C4-2B (cell line): ENCODE measurements around the gene ZNF284.
"Not testable (repeated sequence)": the region's sequence is repeated elsewhere in the genome, so short reads cannot be mapped to it uniquely, and the experiment has no call there.

Source experiments
- H3K27ac ChIP-seq: fragments of 450-650 bp; 2 replicates; pipeline ENCODE4 v1.5.1; 2017
- ZFX ChIP-seq: fragments of 450-650 bp; IDR thresholded peaks from 2 replicates; pipeline ENCODE4 v1.6.1; 2017
- TF ChIP-seq, protein P1 (sequence below): fragments of 450-650 bp; conservative IDR thresholded peaks from 2 replicates; pipeline ENCODE4 v1.5.1; 2017; ENCODE audit warnings: mild to moderate bottlenecking

Gene ZNF284

DNA sequence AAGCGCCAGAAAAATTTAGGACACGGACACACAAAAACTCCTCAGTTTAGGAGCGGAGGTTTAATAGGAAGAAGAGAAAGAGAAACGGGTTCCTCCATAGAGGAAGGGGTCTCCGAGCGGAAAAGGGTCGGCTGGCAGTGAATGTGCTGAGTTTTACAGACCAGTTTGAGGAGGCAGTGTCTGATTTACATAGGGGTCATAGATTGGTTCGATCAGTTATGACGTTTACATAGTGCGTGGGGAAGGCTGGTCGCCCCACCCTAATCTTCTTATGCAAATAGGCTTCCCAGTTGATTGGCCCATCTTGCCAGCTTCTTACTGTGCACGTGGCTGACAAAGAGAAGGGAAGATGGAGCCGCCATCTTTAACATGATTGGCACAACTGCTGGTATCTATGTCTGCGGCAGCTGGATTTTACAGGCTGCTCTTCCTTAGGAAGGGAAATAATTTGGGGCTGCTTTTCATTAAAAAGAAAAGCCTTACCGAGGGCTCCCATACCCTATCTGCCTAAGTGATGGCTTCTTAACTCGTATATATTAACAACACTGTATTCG is 40.0 kb downstream of the ZNF284 start:
- TF ChIP-seq, protein P1, sequence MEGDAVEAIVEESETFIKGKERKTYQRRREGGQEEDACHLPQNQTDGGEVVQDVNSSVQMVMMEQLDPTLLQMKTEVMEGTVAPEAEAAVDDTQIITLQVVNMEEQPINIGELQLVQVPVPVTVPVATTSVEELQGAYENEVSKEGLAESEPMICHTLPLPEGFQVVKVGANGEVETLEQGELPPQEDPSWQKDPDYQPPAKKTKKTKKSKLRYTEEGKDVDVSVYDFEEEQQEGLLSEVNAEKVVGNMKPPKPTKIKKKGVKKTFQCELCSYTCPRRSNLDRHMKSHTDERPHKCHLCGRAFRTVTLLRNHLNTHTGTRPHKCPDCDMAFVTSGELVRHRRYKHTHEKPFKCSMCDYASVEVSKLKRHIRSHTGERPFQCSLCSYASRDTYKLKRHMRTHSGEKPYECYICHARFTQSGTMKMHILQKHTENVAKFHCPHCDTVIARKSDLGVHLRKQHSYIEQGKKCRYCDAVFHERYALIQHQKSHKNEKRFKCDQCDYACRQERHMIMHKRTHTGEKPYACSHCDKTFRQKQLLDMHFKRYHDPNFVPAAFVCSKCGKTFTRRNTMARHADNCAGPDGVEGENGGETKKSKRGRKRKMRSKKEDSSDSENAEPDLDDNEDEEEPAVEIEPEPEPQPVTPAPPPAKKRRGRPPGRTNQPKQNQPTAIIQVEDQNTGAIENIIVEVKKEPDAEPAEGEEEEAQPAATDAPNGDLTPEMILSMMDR: no peak
- no peak for TF ChIP-seq ZFX
- H3K27ac ChIP-seq: no peak overlapping the region

DNA sequence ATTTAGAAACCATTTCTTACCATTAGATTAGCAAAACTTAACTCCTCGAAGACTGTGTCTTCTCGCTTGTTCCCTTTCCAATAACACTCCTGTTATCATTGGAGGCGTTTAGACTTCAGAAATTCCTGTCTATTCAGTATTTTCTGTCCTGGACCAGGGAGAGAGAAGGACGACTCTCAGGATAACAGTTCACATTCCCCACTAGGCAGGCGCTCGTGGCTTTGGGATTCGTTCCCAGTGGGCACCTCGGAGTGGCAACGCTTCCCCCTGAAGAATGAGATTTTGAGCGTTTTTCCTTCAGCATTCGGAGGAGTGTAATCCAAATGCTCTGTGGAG is 40.8 kb downstream of the ZNF284 start:
- H3K27ac ChIP-seq: peak overlapping the region; percentile 59; the same call in 1 of the 2 replicates
- TF ChIP-seq ZFX: no peak
- TF ChIP-seq, protein P1: no peak

DNA sequence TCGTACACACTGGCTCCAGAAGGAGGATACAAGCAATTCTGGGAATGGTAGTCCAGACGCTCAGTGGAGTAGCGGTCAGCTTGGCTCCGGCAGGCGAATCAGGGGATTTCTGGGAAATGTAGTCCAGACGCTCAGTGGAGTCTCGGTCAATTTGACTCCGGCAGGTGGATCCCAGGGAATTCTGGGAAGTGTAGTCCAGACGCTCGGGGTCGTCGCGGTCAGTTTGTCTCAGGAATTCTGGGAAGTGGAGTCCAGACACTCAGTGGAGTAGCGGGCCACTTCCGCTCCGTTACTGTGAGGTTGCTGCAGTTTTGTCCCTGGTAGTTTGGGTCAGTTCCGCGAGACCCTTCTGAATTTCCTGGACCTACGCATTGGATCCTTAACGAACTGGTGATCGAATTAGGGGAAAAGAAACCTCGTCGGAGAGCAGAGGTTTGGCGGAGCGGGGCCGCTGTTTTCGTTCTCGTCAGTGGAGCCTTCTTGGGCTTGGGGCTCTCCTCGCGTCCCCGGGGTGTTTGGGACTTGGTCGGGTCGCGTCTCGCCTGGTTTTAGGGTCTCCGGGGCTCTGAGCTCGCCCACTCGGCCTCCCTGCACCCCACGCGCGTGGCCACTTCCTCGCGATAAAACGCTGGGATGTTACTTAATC is 41.3 kb downstream of the ZNF284 start, which contains the start of gene ZNF225:
TSS of gene ZNF225 (plus strand) at position 262 of the 646 bp plus-strand sequence. CDS start 2,429 bp downstream, outside the sequence.
- TF ChIP-seq ZFX: no peak
- TF ChIP-seq, protein P1: no peak
- peak within 1 kb of the TSS; percentile 59 for H3K27ac ChIP-seq

DNA sequence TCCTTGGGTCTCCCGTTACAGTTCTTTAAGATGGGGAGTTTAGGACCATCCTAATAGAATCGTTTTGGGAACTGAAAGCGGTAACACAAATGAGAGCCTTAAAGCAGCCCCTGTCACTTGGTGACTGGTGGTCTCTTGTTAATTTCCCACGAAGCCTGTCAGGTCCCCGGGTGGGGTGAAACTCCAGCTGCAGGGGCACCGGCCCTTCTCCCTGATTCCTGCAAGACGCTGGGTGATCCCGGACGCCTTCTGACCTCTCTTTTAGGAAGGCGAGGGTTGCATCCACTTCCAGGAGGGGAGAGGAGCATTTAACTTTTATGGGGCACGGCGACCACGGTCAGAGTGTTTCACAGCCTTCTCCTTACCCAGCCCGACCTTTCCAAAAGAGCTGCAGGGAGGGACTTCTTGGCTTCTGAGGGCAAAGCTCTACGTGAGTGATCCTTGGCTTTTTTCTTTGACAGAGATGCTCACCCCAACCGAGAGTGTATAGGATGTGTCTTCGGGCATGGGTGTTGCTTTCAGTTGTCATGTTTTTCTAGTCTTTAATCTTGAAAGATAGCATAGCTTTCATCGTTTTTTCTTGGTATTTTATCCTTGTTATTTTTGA is 41.9 kb downstream of the ZNF284 start:
- TF ChIP-seq, protein P1: no peak
- no peak for TF ChIP-seq ZFX
- H3K27ac ChIP-seq: peak overlapping the region; percentile 59

DNA sequence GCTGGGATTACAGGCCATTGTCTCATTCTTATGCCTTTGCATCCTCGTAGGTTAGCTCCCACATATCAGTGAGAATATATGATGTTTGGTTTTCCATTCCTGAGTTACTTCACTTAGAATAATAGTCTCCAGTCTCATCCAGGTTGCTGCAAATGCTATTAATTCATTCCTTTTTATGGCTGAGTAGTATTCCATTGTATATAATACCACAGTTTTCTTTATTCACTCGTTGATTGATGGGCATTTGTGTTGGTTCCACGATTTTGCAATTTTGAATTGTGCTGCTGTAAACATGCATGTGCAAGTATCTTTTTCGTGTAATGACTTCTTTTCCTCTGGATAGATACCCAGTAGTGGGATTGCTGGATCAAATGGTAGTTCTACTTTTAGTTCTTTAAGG is 49.2 kb downstream of the ZNF284 start:
- H3K27ac ChIP-seq: not testable (repeated sequence)

DNA sequence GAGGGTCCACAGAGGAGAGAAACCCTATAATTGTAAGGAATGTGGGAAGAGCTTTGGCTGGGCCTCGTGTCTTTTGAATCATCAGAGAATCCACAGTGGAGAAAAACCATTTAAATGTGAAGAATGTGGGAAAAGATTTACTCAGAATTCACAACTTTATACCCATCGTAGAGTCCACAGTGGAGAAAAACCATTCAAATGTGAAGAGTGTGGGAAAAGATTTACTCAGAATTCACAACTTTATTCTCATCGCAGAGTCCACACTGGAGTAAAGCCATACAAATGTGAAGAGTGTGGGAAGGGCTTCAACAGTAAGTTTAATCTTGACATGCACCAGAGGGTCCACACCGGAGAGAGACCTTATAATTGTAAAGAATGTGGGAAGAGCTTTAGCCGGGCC is 60.0 kb downstream of the ZNF284 start:
- TF ChIP-seq ZFX: no peak
- TF ChIP-seq, protein P1: no peak
- H3K27ac ChIP-seq: no peak overlapping the region
